H1 (cell line): ENCODE data around the gene ING1. TPM values are rescaled to one million over a fixed set of nuclear protein-coding genes. Genes with fewer than 3 reads are reported as not detected.

ENCODE experiments used
- CTCF ChIA-PET: fragments of 300-600 bp; sonication (Branson Sonifier 250); formaldehyde crosslinking; loops from one replicate; lab custom pipeline; 2021; ENCODE audit not compliant: partially characterized antibody; lab: Charles Lee
- POLR2A ChIA-PET: fragments of 300-600 bp; sonication (Branson Sonifier 250); formaldehyde crosslinking; loops from one replicate; lab custom pipeline; 2021; ENCODE audit warnings: inconsistent platforms; ENCODE audit not compliant: partially characterized antibody; lab: Charles Lee
- DNase-seq, 2 experiments: peaks; one replicate each; pipeline versions ENCODE4 v3.0.0 to v3.0.0-alpha.2; 2010 to 2022; ENCODE audit warnings: low spot score in 2 of 2, low read depth in 1 of 2, mixed read lengths in 1 of 2
- FAIRE-seq: peaks from 2 replicates; lab custom pipeline; 2011; peaks lifted over from hg19 to GRCh38; lab: Jason Lieb, UNC
- H2AFZ ChIP-seq: 2 replicates; pipeline ENCODE4 v1.8.1; 2012; ENCODE audit warnings: low read length, inconsistent platforms
- H2AK5ac ChIP-seq: 2 replicates; pipeline ENCODE4 v1.6.1; 2013; ENCODE audit warnings: low read depth, low read length
- H2BK120ac ChIP-seq: replicated peaks from 2 replicates; pipeline ENCODE3; 2013; ENCODE audit warnings: low read depth, low read length, inconsistent platforms
- H2BK12ac ChIP-seq: 2 replicates; pipeline ENCODE4 v1.6.1; 2013; ENCODE audit warnings: low read depth, low read length
- H2BK15ac ChIP-seq: 2 replicates; pipeline ENCODE4 v1.6.1; 2013; ENCODE audit warnings: low read length
- H2BK20ac ChIP-seq: 2 replicates; pipeline ENCODE4 v1.6.1; 2013; ENCODE audit warnings: low read length
- H2BK5ac ChIP-seq: 2 replicates; pipeline ENCODE4 v1.6.1; 2013; ENCODE audit warnings: low read depth, low read length
- H3K14ac ChIP-seq: 2 replicates; pipeline ENCODE4 v1.6.1; 2013; ENCODE audit warnings: inconsistent platforms; ENCODE audit not compliant: insufficient read length
- H3K18ac ChIP-seq: 2 replicates; pipeline ENCODE4 v1.6.1; 2013; ENCODE audit warnings: low read length; ENCODE audit errors: extremely low read depth
- H3K23ac ChIP-seq: 2 replicates; pipeline ENCODE4 v1.6.1; 2013; ENCODE audit warnings: inconsistent platforms; ENCODE audit not compliant: insufficient read length
- H3K23me2 ChIP-seq: 2 replicates; pipeline ENCODE4 v1.6.1; 2013; ENCODE audit warnings: low read depth, low read length
- H3K27ac ChIP-seq: 2 replicates; pipeline ENCODE4 v1.6.1; 2011; ENCODE audit warnings: low read depth, low read length, inconsistent platforms
- H3K27me3 ChIP-seq, 4 experiments: replicated peaks in 1 of 4; 1 replicate in 1 of 4; 2 replicates in 3 of 4; pipeline versions ENCODE4 v1.6.1 to v1.8.1; 2011 to 2013; ENCODE audit warnings: low read length in 3 of 4, mild to moderate bottlenecking in 3 of 4, inconsistent platforms in 2 of 4, mixed read lengths in 2 of 4, moderate library complexity in 1 of 4; ENCODE audit not compliant: control insufficient read depth in 3 of 4, insufficient read depth in 3 of 4; ENCODE audit errors: extremely low read depth in 1 of 4
- H3K36me3 ChIP-seq, 4 experiments: 2 replicates each; pipeline versions ENCODE4 v1.6.1 to v1.8.1; 2011 to 2013; ENCODE audit warnings: mild to moderate bottlenecking in 4 of 4, low read length in 3 of 4, moderate library complexity in 2 of 4, control low read depth in 1 of 4, inconsistent platforms in 1 of 4; ENCODE audit not compliant: insufficient read depth in 4 of 4, control insufficient read depth in 2 of 4
- H3K4ac ChIP-seq: replicated peaks from 2 replicates; pipeline ENCODE3; 2013; ENCODE audit warnings: low read length, low read depth, mixed read lengths, inconsistent platforms; ENCODE audit not compliant: insufficient read length
- H3K4me1 ChIP-seq, 4 experiments: replicated peaks in 1 of 4; 1 replicate in 1 of 4; 2 replicates in 3 of 4; pipeline versions ENCODE4 v1.6.1 to v1.8.1; 2011 to 2013; ENCODE audit warnings: low read length in 3 of 4, inconsistent platforms in 2 of 4, mixed read lengths in 1 of 4; ENCODE audit not compliant: insufficient read depth in 4 of 4, control insufficient read depth in 3 of 4
- H3K4me2 ChIP-seq, 2 experiments: 2 replicates each; pipeline versions ENCODE4 v1.6.1 to v1.8.1; 2011 to 2013; ENCODE audit warnings: low read depth in 2 of 2, low read length in 2 of 2, control low read depth in 1 of 2, inconsistent platforms in 1 of 2, mild to moderate bottlenecking in 1 of 2; ENCODE audit not compliant: insufficient read depth in 1 of 2
- H3K4me3 ChIP-seq, 4 experiments: fragments of 200-600, 300-600 bp in 1 of 4; sonication (generic), shearing (Covaris generic), sonication (Bioruptor Twin) in 1 of 4; 2 replicates each; pipeline versions ENCODE4 v1.5.1 to v1.8.1; 2011 to 2016; ENCODE audit warnings: low read length in 4 of 4, low read depth in 3 of 4, control low read depth in 2 of 4, inconsistent platforms in 2 of 4, mild to moderate bottlenecking in 2 of 4, mixed read lengths in 1 of 4, moderate library complexity in 1 of 4; ENCODE audit not compliant: insufficient read depth in 2 of 4; ENCODE audit errors: extremely low read depth in 1 of 4
- H3K56ac ChIP-seq: replicated peaks from 2 replicates; pipeline ENCODE3; 2013; ENCODE audit warnings: low read depth, mild to moderate bottlenecking, mixed read lengths, low read length, inconsistent platforms; ENCODE audit not compliant: insufficient read length
- H3K79me1 ChIP-seq: 2 replicates; pipeline ENCODE4 v1.6.1; 2013; ENCODE audit warnings: low read depth, low read length, control low read depth
- H3K79me2 ChIP-seq, 2 experiments: 2 replicates each; pipeline versions ENCODE4 v1.6.1 to v1.8.1; 2012 to 2013; ENCODE audit warnings: low read length in 2 of 2, mild to moderate bottlenecking in 2 of 2, inconsistent platforms in 1 of 2; ENCODE audit not compliant: insufficient read depth in 2 of 2, control insufficient read depth in 1 of 2
- H3K9ac ChIP-seq, 4 experiments: replicated peaks in 1 of 4; 1 replicate in 1 of 4; 2 replicates in 3 of 4; pipeline versions ENCODE4 v1.6.1 to v1.8.1; 2011 to 2013; ENCODE audit warnings: low read depth in 3 of 4, low read length in 3 of 4, control low read depth in 2 of 4, mild to moderate bottlenecking in 2 of 4, moderate library complexity in 2 of 4, inconsistent platforms in 1 of 4; ENCODE audit errors: extremely low read depth in 1 of 4
- H3K9me3 ChIP-seq, 2 experiments: 2 replicates each; pipeline versions ENCODE4 v1.6.1 to v1.8.1; 2012 to 2013; ENCODE audit warnings: mild to moderate bottlenecking in 2 of 2, moderate library complexity in 2 of 2, control low read depth in 1 of 2, inconsistent platforms in 1 of 2, low read depth in 1 of 2, low read length in 1 of 2, mixed read lengths in 1 of 2; ENCODE audit not compliant: insufficient read depth in 2 of 2
- H4K20me1 ChIP-seq, 2 experiments: replicated peaks in 1 of 2; 2 replicates each; pipeline versions ENCODE3 to v1.8.1; 2011 to 2013; ENCODE audit warnings: inconsistent platforms in 2 of 2, low read length in 2 of 2, mild to moderate bottlenecking in 1 of 2; ENCODE audit not compliant: insufficient read depth in 2 of 2, control insufficient read depth in 1 of 2
- H4K5ac ChIP-seq: 2 replicates; pipeline ENCODE4 v1.6.1; 2013; ENCODE audit warnings: low read length, low read depth, mixed read lengths, inconsistent platforms; ENCODE audit not compliant: insufficient read length
- H4K8ac ChIP-seq: 2 replicates; pipeline ENCODE4 v1.8.0; 2013; ENCODE audit warnings: mild to moderate bottlenecking, moderate library complexity, low read length, inconsistent platforms; ENCODE audit not compliant: insufficient read depth; ENCODE audit errors: extremely low read depth
- H4K91ac ChIP-seq: replicated peaks from 2 replicates; pipeline ENCODE3; 2013; ENCODE audit warnings: low read length, mixed read lengths, inconsistent platforms; ENCODE audit not compliant: insufficient read length
- ASH2L ChIP-seq: fragments of 200-600, 300-600 bp; sonication (generic); IDR thresholded peaks from one replicate; pipeline ENCODE4 v1.7.1; 2017; ENCODE audit warnings: low read length
- CREB1 ChIP-seq: IDR thresholded peaks from 2 replicates; pipeline ENCODE4 v1.6.1; 2012; ENCODE audit warnings: inconsistent platforms
- CTBP2 ChIP-seq: IDR thresholded peaks from 2 replicates; pipeline ENCODE4 v1.7.0; 2011; ENCODE audit warnings: borderline replicate concordance, mild to moderate bottlenecking, moderate library complexity, mixed read lengths, low read length; ENCODE audit not compliant: insufficient read depth, insufficient read length
- POLR2AphosphoS5 ChIP-seq: IDR thresholded peaks from 2 replicates; pipeline ENCODE4 v1.6.1; 2011; ENCODE audit warnings: low read depth, low read length
- WGBS, 2 experiments: shearing (Covaris generic) in 1 of 2; methylation state at CpG; one replicate each; pipeline versions ENCODE4 v1.1.6 to v1.1.7; 2013 to 2015; ENCODE audit warnings: low lambda C conversion rate in 2 of 2, mixed read lengths in 2 of 2, inconsistent platforms in 1 of 2, low coverage in 1 of 2, missing lambda C conversion rate in 1 of 2; ENCODE audit not compliant: insufficient replicate concordance in 2 of 2, insufficient coverage in 1 of 2, insufficient read length in 1 of 2; ENCODE audit errors: extremely low coverage in 1 of 2, missing lambda C conversion rate in 1 of 2; 5-methylcytosine and 5-hydroxymethylcytosine counted together
- polyA plus RNA-seq, 7 experiments: library from polyadenylated mRNA; depleted of rRNA in 3 of 7; stranded (reverse) in 5 of 7; unstranded in 2 of 7; fragments of >200 nt in 5 of 7; fragments of 200-250 nt in 2 of 7; gene quantifications; 1 replicate in 5 of 7; 2 replicates in 1 of 7; 4 replicates in 1 of 7; pipeline versions ENCODE4 v1.2.1 to v1.2.3, GENCODE V29; 2011 to 2013; ENCODE audit warnings: missing spikeins in 2 of 7, mixed read lengths in 2 of 7
- total RNA-seq: library from RNA; stranded (reverse); fragmentation: NEBNext Ultra II Directional; extraction: Animal tissue kit (Norgen Biotek cat#: 25700); gene quantifications from 2 replicates; pipeline ENCODE4 v1.2.1, GENCODE V29; 2021

The ING1 gene
- total and polyA plus RNA-seq, 2 of the 8 experiments (the other 6 are each of a cell fraction or from before 2014, with no cell fraction given), result 22.3 to 26.6 TPM

- Histone ChIP-seq H2BK12ac (no peak overlapping the region), H4K5ac (no peak overlapping the region), H3K4me3 (no peak overlapping the region), H2BK5ac (no peak overlapping the region), H3K79me2 (no peaks in the 10 kb centered on the region), H4K20me1 (no peaks in the 10 kb centered on the region), H3K9me3 (peaks cover 14 to 21% of the 10 kb centered on the region in 2 experiments), H4K91ac (no peak overlapping the region), H3K23ac (no peak overlapping the region), H3K56ac (no peak overlapping the region), H3K27ac (no peak overlapping the region), H3K14ac (no peak overlapping the region), H4K8ac (no peak overlapping the region), H3K27me3 (no peaks in the 10 kb centered on the region), H3K4ac (no peak overlapping the region), H3K79me1 (no peaks in the 10 kb centered on the region), H3K4me2 (no peak overlapping the region), H2AK5ac (no peak overlapping the region), H2BK15ac (no peak overlapping the region), H3K18ac (no peak overlapping the region), H3K23me2 (no peaks in the 10 kb centered on the region), H2BK120ac (no peak overlapping the region), H3K4me1 (no peaks in the 10 kb centered on the region; a peak in 1 of 7 replicates)
- WGBS, 2 experiments, result 95% methylated on average over 11 of the region's 11 CpGs; no CpG with 5 or more reads in 1 of the 2 experiments
- POLR2A ChIA-PET, result interaction anchor here (0.9 kb wide), 1 partner anchor 20 kb away, joined by 3 read pairs; no protein-coding TSS in a partner anchor
- CTCF ChIA-PET, result interaction anchor here (0.6 to 2.9 kb wide), 7 partner anchors 15 to 93 kb away, joined by 3 to 8 read pairs (median 3); no protein-coding TSS in a partner anchor
- DNase-seq, result no peak
- TF ChIP-seq CTBP2 (no peak), CREB1 (no peak), POLR2AphosphoS5 (no peak), ASH2L (no peak)
- TF ChIP-seq, all 59 proteins: peak for 0
- Histone ChIP-seq H3K36me3 (peaks cover 0 to 54% (median 28%) of the 10 kb centered on the region in 4 experiments; a peak in 5 of 8 replicates), H2BK20ac (no peak overlapping the region), H2AFZ (no peak overlapping the region), H3K9ac (no peak overlapping the region; a peak in 1 of 7 replicates)
- no peak for FAIRE-seq
These were observed 48.8 kb upstream of the ING1 start for GRCh38 chr13:110664673-110665072.
